ENCODE data around the gene PRDM16. TPM values are rescaled to one million over a fixed set of nuclear protein-coding genes. Genes with fewer than 3 reads are reported as not detected.

Gene PRDM16
- polyA plus RNA-seq, 1 of the 3 experiments (the other 2 are of a cell fraction) = not detected

DNA sequence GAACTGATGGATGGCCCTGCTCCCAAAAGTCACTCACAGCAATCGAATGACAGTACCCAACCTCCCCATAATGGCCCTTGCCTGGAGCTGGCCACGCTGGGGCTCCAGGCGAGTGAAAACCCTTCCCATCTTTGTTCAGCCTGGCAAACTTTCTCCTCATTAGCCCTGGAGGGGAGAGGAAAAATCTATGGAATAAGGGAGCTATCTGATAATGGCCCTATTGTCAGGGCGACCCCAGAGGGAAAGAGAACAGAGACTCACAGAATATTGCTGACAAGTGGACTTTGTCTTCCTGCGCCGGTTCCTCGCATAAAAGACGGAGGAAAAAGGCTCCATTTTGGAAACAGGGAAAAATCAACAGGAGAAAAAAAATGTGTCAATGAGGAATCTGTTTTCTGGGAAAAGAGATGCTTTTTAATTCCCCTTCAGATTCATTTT is 372.4 kb downstream of the PRDM16 start:
- H3K27me3 ChIP-seq (ENCODE audit: insufficient read depth) = no peaks in the 10 kb centered on the region
- no peaks in the 10 kb centered on the region for H3K4me1 ChIP-seq (ENCODE audit: control insufficient read depth in 1 of 2, insufficient read depth in 2 of 2, low read depth in 1 of 2, low read length in 1 of 2)
- no peaks in the 10 kb centered on the region for H3K36me3 ChIP-seq (replicated peaks in 1 of 2; ENCODE audit: control insufficient read depth in 1 of 2, insufficient read depth in 2 of 2, low read length in 1 of 2)
- ChIA-PET POLR2A (no interaction called here), CTCF (interaction anchor here (1.1 to 5.3 kb wide), 4 partner anchors 12 to 49 kb away, joined by 3 to 64 read pairs (median 5); no protein-coding TSS in a partner anchor)
- H3K27ac ChIP-seq (ENCODE audit: low read depth in 2 of 2, low read length in 1 of 2) = no peak overlapping the region
- H3K9me2 ChIP-seq = no peaks in the 10 kb centered on the region
- no peaks in the 10 kb centered on the region for H3F3A ChIP-seq (replicated peaks; ENCODE audit: insufficient read depth)
- no peak for TF ChIP-seq TEAD4 (IDR thresholded peaks at IDR 0.05; ENCODE audit: borderline replicate concordance, insufficient read depth)
- TF ChIP-seq RFX5 (IDR thresholded peaks at IDR 0.05; ENCODE audit: low read length) = no peak
- no peak for TF ChIP-seq YY1 (IDR thresholded peaks at IDR 0.05; ENCODE audit: low read depth)
- TF ChIP-seq RCOR1 (IDR thresholded peaks at IDR 0.05; ENCODE audit: low read length) = no peak
- TF ChIP-seq FOXJ3 (CRISPR knock-in tag; IDR thresholded peaks at IDR 0.05) = no peak
- TF ChIP-seq, protein P1, sequence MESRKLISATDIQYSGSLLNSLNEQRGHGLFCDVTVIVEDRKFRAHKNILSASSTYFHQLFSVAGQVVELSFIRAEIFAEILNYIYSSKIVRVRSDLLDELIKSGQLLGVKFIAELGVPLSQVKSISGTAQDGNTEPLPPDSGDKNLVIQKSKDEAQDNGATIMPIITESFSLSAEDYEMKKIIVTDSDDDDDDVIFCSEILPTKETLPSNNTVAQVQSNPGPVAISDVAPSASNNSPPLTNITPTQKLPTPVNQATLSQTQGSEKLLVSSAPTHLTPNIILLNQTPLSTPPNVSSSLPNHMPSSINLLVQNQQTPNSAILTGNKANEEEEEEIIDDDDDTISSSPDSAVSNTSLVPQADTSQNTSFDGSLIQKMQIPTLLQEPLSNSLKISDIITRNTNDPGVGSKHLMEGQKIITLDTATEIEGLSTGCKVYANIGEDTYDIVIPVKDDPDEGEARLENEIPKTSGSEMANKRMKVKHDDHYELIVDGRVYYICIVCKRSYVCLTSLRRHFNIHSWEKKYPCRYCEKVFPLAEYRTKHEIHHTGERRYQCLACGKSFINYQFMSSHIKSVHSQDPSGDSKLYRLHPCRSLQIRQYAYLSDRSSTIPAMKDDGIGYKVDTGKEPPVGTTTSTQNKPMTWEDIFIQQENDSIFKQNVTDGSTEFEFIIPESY (IDR thresholded peaks at IDR 0.05; ENCODE audit: borderline replicate concordance, low read depth) = no peak
- TF ChIP-seq TAF1 (IDR thresholded peaks at IDR 0.05; ENCODE audit: borderline replicate concordance, low read depth, low read length) = no peak
- TF ChIP-seq, protein P2, sequence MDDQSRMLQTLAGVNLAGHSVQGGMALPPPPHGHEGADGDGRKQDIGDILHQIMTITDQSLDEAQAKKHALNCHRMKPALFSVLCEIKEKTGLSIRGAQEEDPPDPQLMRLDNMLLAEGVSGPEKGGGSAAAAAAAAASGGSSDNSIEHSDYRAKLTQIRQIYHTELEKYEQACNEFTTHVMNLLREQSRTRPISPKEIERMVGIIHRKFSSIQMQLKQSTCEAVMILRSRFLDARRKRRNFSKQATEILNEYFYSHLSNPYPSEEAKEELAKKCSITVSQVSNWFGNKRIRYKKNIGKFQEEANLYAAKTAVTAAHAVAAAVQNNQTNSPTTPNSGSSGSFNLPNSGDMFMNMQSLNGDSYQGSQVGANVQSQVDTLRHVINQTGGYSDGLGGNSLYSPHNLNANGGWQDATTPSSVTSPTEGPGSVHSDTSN (IDR thresholded peaks at IDR 0.05) = no peak
- TF ChIP-seq, protein P3, sequence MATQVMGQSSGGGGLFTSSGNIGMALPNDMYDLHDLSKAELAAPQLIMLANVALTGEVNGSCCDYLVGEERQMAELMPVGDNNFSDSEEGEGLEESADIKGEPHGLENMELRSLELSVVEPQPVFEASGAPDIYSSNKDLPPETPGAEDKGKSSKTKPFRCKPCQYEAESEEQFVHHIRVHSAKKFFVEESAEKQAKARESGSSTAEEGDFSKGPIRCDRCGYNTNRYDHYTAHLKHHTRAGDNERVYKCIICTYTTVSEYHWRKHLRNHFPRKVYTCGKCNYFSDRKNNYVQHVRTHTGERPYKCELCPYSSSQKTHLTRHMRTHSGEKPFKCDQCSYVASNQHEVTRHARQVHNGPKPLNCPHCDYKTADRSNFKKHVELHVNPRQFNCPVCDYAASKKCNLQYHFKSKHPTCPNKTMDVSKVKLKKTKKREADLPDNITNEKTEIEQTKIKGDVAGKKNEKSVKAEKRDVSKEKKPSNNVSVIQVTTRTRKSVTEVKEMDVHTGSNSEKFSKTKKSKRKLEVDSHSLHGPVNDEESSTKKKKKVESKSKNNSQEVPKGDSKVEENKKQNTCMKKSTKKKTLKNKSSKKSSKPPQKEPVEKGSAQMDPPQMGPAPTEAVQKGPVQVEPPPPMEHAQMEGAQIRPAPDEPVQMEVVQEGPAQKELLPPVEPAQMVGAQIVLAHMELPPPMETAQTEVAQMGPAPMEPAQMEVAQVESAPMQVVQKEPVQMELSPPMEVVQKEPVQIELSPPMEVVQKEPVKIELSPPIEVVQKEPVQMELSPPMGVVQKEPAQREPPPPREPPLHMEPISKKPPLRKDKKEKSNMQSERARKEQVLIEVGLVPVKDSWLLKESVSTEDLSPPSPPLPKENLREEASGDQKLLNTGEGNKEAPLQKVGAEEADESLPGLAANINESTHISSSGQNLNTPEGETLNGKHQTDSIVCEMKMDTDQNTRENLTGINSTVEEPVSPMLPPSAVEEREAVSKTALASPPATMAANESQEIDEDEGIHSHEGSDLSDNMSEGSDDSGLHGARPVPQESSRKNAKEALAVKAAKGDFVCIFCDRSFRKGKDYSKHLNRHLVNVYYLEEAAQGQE (IDR thresholded peaks at IDR 0.05; ENCODE audit: low read depth, low read length) = no peak
- WGBS (ENCODE audit: low lambda C conversion rate) = 40% methylated on average over 7 of the region's 8 CpGs
- no peak overlapping the region for H3K4me2 ChIP-seq
- no peaks in the 10 kb centered on the region for H4K20me1 ChIP-seq (ENCODE audit: insufficient read depth)
- H3K9me3 ChIP-seq = no peaks in the 10 kb centered on the region
- H3K9ac ChIP-seq = no peak overlapping the region
- no peak overlapping the region for H2AFZ ChIP-seq (ENCODE audit: low read depth)
- no peak overlapping the region for H3K4me3 ChIP-seq (ENCODE audit: low read depth in 2 of 2, low read length in 1 of 2)
- no peak for DNase-seq
- H3K79me2 ChIP-seq (ENCODE audit: insufficient read depth) = no peaks in the 10 kb centered on the region

DNA sequence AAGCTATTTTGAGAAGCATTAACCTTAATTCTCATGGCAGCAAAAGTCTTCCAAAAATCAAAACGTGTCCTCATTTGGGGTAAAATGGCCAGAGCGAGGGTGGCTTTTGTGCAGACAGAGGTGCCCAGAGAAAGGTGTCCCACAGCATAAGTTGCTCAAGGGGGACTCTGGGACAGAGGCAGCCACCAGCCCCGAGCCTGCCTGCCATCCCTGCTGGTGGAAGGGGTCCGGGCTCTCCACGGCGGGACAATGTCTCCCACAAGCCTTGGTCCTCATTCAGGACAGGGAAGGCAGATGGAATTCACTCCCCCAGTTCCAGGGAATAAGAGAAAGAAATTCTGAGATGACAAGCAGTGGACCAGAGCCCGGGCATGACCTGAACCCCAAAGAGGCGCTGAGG is 372.9 kb downstream of the PRDM16 start:
- H3K9me3 ChIP-seq = no peaks in the 10 kb centered on the region
- ChIA-PET POLR2A (no interaction called here), CTCF (interaction anchor here (0.6 to 5.3 kb wide), 9 partner anchors 11 to 618 kb away, joined by 3 to 64 read pairs (median 3); no protein-coding TSS in a partner anchor)
- no peaks in the 10 kb centered on the region for H3K4me1 ChIP-seq (ENCODE audit: control insufficient read depth in 1 of 2, insufficient read depth in 2 of 2, low read depth in 1 of 2, low read length in 1 of 2)
- H3F3A ChIP-seq (replicated peaks; ENCODE audit: insufficient read depth) = no peaks in the 10 kb centered on the region
- H3K4me3 ChIP-seq (ENCODE audit: low read depth in 2 of 2, low read length in 1 of 2) = no peak overlapping the region
- no peak for DNase-seq
- no peaks in the 10 kb centered on the region for H3K36me3 ChIP-seq (replicated peaks in 1 of 2; ENCODE audit: control insufficient read depth in 1 of 2, insufficient read depth in 2 of 2, low read length in 1 of 2)
- no peak overlapping the region for H2AFZ ChIP-seq (ENCODE audit: low read depth)
- no peaks in the 10 kb centered on the region for H3K27me3 ChIP-seq (ENCODE audit: insufficient read depth)
- no peaks in the 10 kb centered on the region for H4K20me1 ChIP-seq (ENCODE audit: insufficient read depth)
- WGBS (ENCODE audit: low lambda C conversion rate) = 21% methylated on average over 4 of the region's 8 CpGs
- no peaks in the 10 kb centered on the region for H3K9me2 ChIP-seq
- no peak overlapping the region for H3K4me2 ChIP-seq
- H3K9ac ChIP-seq = no peak overlapping the region
- H3K79me2 ChIP-seq (ENCODE audit: insufficient read depth) = no peaks in the 10 kb centered on the region
- H3K27ac ChIP-seq (ENCODE audit: low read depth in 2 of 2, low read length in 1 of 2) = no peak overlapping the region
- no peak for TF ChIP-seq RAD21 (IDR thresholded peaks at IDR 0.05; ENCODE audit: low read length)
- no peak for TF ChIP-seq RCOR1 (IDR thresholded peaks at IDR 0.05; ENCODE audit: low read length)
- TF ChIP-seq FOXJ3 (CRISPR knock-in tag; IDR thresholded peaks at IDR 0.05) = no peak
- TF ChIP-seq, protein P4, sequence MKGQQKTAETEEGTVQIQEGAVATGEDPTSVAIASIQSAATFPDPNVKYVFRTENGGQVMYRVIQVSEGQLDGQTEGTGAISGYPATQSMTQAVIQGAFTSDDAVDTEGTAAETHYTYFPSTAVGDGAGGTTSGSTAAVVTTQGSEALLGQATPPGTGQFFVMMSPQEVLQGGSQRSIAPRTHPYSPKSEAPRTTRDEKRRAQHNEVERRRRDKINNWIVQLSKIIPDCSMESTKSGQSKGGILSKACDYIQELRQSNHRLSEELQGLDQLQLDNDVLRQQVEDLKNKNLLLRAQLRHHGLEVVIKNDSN (IDR thresholded peaks at IDR 0.05; ENCODE audit: borderline replicate concordance, low read depth) = no peak
- TF ChIP-seq GATA2 (CRISPR knock-in tag; IDR thresholded peaks at IDR 0.05) = no peak
- no peak for TF ChIP-seq TCF12 (IDR thresholded peaks at IDR 0.05)
- TF ChIP-seq, protein P1 (IDR thresholded peaks at IDR 0.05; ENCODE audit: borderline replicate concordance, low read depth) = no peak
- TF ChIP-seq SIN3A (IDR thresholded peaks at IDR 0.05; ENCODE audit: borderline replicate concordance, low read depth, low read length) = no peak
- TF ChIP-seq NFIC (IDR thresholded peaks at IDR 0.05; ENCODE audit: borderline replicate concordance) = no peak
- no peak for TF ChIP-seq ELF1 (IDR thresholded peaks at IDR 0.05)
- no peak for TF ChIP-seq RXRA (IDR thresholded peaks at IDR 0.05; ENCODE audit: borderline replicate concordance, low read depth)
- no peak for TF ChIP-seq FOXM1 (IDR thresholded peaks at IDR 0.05; ENCODE audit: low read depth)

Data from SK-N-SH (cell line).